A673 (cell line): ENCODE results near the gene MORC3. TPM values are rescaled to one million over a fixed set of nuclear protein-coding genes. Genes with fewer than 3 reads are reported as not detected.
A peak's percentile ranks its signal among the peaks of the same experiment; 100 is the strongest.
"Not testable (repeated sequence)": the region's sequence is repeated elsewhere in the genome, so short reads cannot be mapped to it uniquely, and the experiment has no call there.

Source experiments
- BruUV-seq: library from RNA; stranded (reverse); fragments of 400-500 nt; replicated peaks from 2 replicates; lab custom pipeline; 2021; lab: Mats Ljungman, UMichigan
- CTCF ChIA-PET: fragments of 300-600 bp; sonication (Branson Sonifier 250); formaldehyde crosslinking; loops from one replicate; lab custom pipeline; 2022; ENCODE audit warnings: antibody characterized with exemption; lab: Charles Lee
- POLR2A ChIA-PET: fragments of 300-600 bp; sonication (Branson Sonifier 250); formaldehyde crosslinking; loops from one replicate; lab custom pipeline; 2022; ENCODE audit warnings: antibody characterized with exemption; ENCODE audit not compliant: low non-redundant PET; lab: Charles Lee
- DNase-seq: peaks from one replicate; pipeline ENCODE4 v3.0.0-alpha.2; 2015; ENCODE audit warnings: low spot score
- H3K27ac ChIP-seq: fragments of 200-600 bp; sonication (generic); 2 replicates; pipeline ENCODE4 v1.5.1; 2016; ENCODE audit warnings: mixed run types, low read depth, mild to moderate bottlenecking, mixed read lengths, antibody characterized with exemption, low read length; ENCODE audit not compliant: poor library complexity, severe bottlenecking
- H3K27me3 ChIP-seq: fragments of 200-600 bp; sonication (generic); replicated peaks from 2 replicates; pipeline ENCODE4 v1.6.1; 2017; ENCODE audit warnings: mixed run types, low read depth, mild to moderate bottlenecking, mixed read lengths, antibody characterized with exemption, low read length; ENCODE audit not compliant: insufficient read depth, poor library complexity
- H3K36me3 ChIP-seq: fragments of 200-600 bp; sonication (generic); 2 replicates; pipeline ENCODE4 v1.6.1; 2016; ENCODE audit warnings: mixed run types, mild to moderate bottlenecking, mixed read lengths, antibody characterized with exemption, low read length; ENCODE audit not compliant: insufficient read depth, poor library complexity, severe bottlenecking
- H3K4me1 ChIP-seq: fragments of 200-600 bp; sonication (generic); 2 replicates; pipeline ENCODE4 v1.6.1; 2017; ENCODE audit warnings: mixed run types, mild to moderate bottlenecking, mixed read lengths, antibody characterized with exemption, low read length; ENCODE audit not compliant: insufficient read depth, poor library complexity, severe bottlenecking
- H3K4me3 ChIP-seq: fragments of 200-600 bp; sonication (generic); 2 replicates; pipeline ENCODE4 v1.5.1; 2016; ENCODE audit warnings: low read depth, mixed run types, mild to moderate bottlenecking, mixed read lengths, low read length; ENCODE audit not compliant: poor library complexity, severe bottlenecking
- H3K9me3 ChIP-seq: fragments of 200-600 bp; sonication (generic); 2 replicates; pipeline ENCODE4 v1.6.1; 2016; ENCODE audit warnings: mixed run types, low read depth, mild to moderate bottlenecking, mixed read lengths, antibody characterized with exemption, low read length; ENCODE audit not compliant: poor library complexity, severe bottlenecking
- EZH2 ChIP-seq: fragments of 200-600 bp; sonication (generic); IDR thresholded peaks from 2 replicates; pipeline ENCODE4 v1.6.1; 2017; ENCODE audit warnings: borderline replicate concordance, low read depth, mild to moderate bottlenecking, mixed read lengths, antibody characterized with exemption, low read length; ENCODE audit not compliant: poor library complexity, severe bottlenecking
- intact Hi-C: fragments of 100-400 bp; cut with micrococcal nuclease; formaldehyde crosslinking; loops from one replicate; pipeline ENCODE4 v1.10.0; 2022; ENCODE audit not compliant: unreplicated experiment
- total RNA-seq: library from RNA; stranded (reverse); gene quantifications from 2 replicates; pipeline ENCODE4 v1.2.3, GENCODE V29; 2021
- TF ChIP-seq, protein P1 (sequence below): fragments of 300-800, 200-600 bp; sonication (generic); conservative IDR thresholded peaks from 2 replicates; pipeline ENCODE4 v1.5.1; 2017; ENCODE audit warnings: low read depth, mild to moderate bottlenecking, antibody characterized with exemption, low read length, moderate library complexity, mixed read lengths

The MORC3 gene
- total RNA-seq, 1 experiment from 2014 or later, result 30.0 TPM

DNA sequence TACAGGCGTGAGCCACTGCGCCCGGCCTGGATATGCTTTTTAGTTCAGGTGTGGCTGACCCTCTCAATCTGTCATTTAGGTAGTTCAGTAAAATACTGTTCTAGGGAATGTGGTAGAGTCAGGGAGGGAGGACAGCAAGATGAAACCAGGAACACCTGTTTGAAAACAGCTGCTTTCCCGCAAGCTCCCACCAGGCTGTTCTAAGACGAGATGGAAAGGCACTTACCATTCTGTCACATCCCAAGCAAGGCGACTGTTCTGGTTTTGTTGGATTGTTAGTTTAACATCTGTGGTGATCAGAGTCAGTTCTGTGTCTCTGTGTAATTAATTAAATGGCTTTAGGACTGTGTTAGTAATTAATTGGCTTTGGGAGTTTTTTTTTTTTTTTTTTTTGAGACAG lies 68.1 kb downstream of the MORC3 start:
- TF ChIP-seq EZH2, result no peak
- TF ChIP-seq, protein P1, sequence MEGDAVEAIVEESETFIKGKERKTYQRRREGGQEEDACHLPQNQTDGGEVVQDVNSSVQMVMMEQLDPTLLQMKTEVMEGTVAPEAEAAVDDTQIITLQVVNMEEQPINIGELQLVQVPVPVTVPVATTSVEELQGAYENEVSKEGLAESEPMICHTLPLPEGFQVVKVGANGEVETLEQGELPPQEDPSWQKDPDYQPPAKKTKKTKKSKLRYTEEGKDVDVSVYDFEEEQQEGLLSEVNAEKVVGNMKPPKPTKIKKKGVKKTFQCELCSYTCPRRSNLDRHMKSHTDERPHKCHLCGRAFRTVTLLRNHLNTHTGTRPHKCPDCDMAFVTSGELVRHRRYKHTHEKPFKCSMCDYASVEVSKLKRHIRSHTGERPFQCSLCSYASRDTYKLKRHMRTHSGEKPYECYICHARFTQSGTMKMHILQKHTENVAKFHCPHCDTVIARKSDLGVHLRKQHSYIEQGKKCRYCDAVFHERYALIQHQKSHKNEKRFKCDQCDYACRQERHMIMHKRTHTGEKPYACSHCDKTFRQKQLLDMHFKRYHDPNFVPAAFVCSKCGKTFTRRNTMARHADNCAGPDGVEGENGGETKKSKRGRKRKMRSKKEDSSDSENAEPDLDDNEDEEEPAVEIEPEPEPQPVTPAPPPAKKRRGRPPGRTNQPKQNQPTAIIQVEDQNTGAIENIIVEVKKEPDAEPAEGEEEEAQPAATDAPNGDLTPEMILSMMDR, result no peak
- H3K4me3 ChIP-seq, result peak overlapping the region; percentile 9
- ChIA-PET CTCF (no interaction called here), POLR2A (no interaction called here)
- H3K36me3 ChIP-seq, result peaks cover 17% of the 10 kb centered on the region
- intact Hi-C loops, result loop anchor here (5.0 kb wide), 1 partner anchor 231 kb away; the partner anchor contains the start of gene DOP1B
- no TSS peak for BruUV-seq
- H3K4me1 ChIP-seq, result peaks cover 20% of the 10 kb centered on the region
- DNase-seq, result no peak
- H3K27me3 ChIP-seq, result no peaks in the 10 kb centered on the region
- H3K27ac ChIP-seq, result peak overlapping the region; percentile 22
- no peaks in the 10 kb centered on the region for H3K9me3 ChIP-seq

DNA sequence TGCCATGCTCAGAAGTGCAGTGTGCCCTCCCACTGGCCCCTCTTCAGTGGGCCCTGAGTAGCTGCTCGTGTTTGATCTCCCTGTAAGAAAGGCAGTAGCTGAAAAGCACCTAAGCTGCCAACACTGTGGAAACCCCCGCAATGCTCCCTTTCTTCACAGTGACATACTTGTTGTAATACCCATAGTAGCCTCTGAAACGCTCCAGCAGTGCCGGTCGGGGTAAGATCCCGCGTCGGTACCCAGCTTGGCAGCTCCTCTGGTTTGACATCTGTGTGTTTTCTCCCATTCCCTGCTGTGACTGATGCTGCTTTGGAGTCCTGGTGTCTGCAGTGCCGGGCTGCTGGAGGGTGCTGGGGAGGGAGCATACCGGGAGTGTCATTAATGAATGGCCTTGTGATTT lies 68.8 kb downstream of the MORC3 start:
- DNase-seq, result peak; percentile 89
- intact Hi-C loops, result loop anchor here (5.0 kb wide), 1 partner anchor 232 kb away; the partner anchor contains the start of gene DOP1B
- Histone ChIP-seq H3K27me3 (no peaks in the 10 kb centered on the region), H3K4me1 (peaks cover 20% of the 10 kb centered on the region), H3K27ac (peak overlapping the region; percentile 22), H3K4me3 (peak overlapping the region; percentile 20), H3K36me3 (peaks cover 20% of the 10 kb centered on the region), H3K9me3 (no peaks in the 10 kb centered on the region)
- CTCF ChIA-PET, result interaction anchor here (0.6 kb wide), 1 partner anchor 16 kb away, joined by 3 read pairs; no protein-coding TSS in a partner anchor
- BruUV-seq, result no TSS peak
- POLR2A ChIA-PET, result interaction anchor here (0.6 kb wide), 1 partner anchor 713 kb away, joined by 3 read pairs; no protein-coding TSS in a partner anchor
- TF ChIP-seq EZH2, result no peak
- TF ChIP-seq, protein P1, result peak; percentile 49

DNA sequence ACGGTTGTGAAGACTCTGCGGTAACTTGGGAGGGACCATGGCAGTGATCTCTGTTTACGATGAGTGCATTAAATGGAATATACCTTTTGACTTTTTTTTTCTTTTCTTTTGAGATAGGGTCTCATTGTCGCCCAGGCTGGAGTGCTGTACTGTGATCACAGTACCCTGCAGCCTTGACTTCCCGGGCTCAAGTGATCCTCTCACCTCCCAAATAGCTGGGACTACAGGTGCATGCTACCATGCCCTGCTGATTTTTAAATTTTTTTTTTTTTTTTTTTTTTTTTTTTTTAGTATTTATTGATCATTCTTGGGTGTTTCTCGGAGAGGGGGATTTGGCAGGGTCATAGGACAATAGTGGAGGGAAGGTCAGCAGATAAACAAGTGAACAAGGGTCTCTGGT lies 71.7 kb downstream of the MORC3 start:
- peaks cover 35% of the 10 kb centered on the region for H3K36me3 ChIP-seq
- H3K27me3 ChIP-seq, DNase-seq, intact Hi-C loops, H3K9me3 ChIP-seq, H3K4me3 ChIP-seq, POLR2A ChIA-PET, CTCF ChIA-PET, H3K27ac ChIP-seq, BruUV-seq: not testable (repeated sequence)
- peaks cover 13% of the 10 kb centered on the region for H3K4me1 ChIP-seq
